GM19328 (cell line): Measurements from ENCODE around the gene NBEA.

Experiments
- ATAC-seq: cut with Tn5 transposase; IDR thresholded peaks from one replicate; pipeline ENCODE4 v1.9.1; 2021; ENCODE audit warnings: mild to moderate bottlenecking, moderate library complexity; ENCODE audit not compliant: unreplicated experiment

The NBEA gene

DNA sequence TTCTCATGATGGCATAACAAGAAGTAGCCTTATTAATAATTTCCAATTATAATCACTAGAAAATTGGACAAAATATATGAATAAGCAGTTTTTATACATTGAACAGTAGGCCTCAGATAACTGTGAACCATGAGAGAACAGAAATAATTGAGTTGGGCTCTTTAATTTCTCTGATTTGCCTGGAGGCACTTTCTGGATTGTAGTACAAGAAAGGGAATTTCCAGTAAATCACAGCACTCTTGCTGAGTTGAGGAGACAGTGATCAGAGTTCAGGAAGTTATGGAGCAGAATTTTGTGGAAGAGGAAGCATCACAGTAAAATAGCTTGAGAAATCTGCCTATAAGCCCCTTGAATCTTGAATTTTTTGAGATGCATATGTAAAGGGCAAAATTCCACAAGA lies 318.2 kb downstream of the NBEA start:
- no peak for ATAC-seq

- ATAC-seq = no peak
These were observed 324.3 kb downstream of the NBEA start for GRCh38 chr13:35266412-35266811.

DNA sequence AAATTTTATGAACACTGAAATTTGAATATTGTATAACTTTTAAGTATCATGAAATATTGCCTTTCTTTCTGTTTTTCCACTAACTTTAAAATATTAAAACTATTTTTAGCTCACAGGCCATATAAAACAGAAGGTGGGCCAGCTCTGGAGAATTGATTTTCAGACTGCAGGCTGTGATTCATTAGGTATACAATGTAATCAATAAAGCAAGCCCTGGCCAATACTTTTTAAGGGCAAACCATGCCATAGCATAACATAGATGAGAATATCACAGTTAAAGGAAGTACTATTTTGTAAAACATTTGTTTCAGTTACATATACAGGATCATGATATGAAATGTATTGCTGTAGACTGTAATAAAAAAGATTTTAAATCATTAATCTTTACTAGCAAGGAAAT lies 336.8 kb downstream of the NBEA start:
- no peak for ATAC-seq

- no peak for ATAC-seq
These were observed 337.4 kb downstream of the NBEA start for GRCh38 chr13:35279500-35279899.

- ATAC-seq = no peak
These were observed 341.8 kb downstream of the NBEA start for GRCh38 chr13:35283856-35284255.

GRCh38 chr13:35285677-35286076 lies 343.6 kb downstream of the NBEA start:
- no peak for ATAC-seq

GRCh38 chr13:35292329-35292728 lies 350.3 kb downstream of the NBEA start:
- no peak for ATAC-seq

DNA sequence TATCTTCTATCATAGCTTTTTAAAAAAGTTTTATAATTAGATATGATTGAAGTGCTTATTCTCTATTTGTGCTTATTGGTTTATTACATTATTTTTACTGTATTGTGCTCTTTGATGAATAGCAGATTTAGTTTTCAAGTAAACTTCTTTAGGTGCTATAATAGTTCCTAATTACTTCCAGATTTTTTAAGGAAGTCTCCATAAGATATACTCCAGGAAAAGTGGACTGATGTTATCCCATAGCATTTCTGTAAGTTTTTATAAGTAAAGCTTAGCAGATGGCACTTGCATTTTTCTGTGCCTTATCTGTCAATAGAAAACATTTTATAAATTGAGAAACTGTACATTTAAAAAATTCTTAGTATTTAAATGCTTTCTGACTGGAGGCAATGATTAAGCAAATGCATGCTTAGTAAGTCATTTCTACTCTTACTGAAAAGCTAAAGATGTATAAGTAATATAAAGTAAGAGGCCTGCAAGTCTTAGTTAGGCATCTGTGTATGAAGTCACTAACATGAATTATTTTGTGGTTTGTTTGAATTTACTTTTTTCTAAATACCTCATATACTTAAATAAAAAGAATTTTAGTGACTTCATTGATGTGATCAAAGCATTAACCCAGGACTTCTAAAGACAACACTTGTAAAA lies 351.6 kb downstream of the NBEA start:
- no peak for ATAC-seq

DNA sequence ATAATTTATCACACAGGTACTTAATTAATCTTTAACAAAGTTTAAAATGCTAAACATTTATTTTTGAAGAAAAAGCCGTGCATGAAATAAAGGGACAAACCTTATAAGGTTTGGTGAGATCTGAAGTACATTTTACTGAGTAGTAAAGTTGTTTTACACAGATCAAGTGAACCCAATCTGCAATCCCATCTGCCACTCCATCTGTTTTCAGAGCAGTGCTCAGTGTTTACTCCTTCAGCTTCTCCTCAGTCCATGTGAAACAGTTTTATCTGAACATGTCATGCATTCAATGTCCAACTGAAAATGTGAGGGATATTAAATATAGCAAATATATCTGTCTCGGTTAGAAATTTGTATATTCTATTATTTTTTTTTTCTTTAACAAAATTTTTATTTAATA lies 367.6 kb downstream of the NBEA start:
- no peak for ATAC-seq

GRCh38 chr13:35332134-35332533 lies 390.1 kb downstream of the NBEA start:
- ATAC-seq = no peak

DNA sequence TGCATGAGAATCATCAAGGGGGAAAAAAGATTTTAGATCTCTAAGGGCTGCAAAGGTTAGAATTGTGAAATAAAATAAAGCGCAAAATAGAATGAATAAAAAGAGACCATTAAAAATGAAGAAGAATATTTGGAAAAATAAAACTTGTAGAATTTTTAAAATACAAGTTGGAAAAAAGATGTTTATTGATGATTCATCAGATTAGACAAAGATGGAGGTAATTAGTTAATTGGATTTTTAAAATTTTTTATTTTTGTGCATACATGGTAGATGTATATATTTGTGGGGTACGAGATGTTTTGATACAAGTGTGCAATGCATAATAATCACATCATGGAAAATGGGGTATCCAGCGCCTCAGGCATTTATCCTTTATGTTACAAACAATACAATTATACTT lies 391.1 kb downstream of the NBEA start:
- ATAC-seq = no peak

DNA sequence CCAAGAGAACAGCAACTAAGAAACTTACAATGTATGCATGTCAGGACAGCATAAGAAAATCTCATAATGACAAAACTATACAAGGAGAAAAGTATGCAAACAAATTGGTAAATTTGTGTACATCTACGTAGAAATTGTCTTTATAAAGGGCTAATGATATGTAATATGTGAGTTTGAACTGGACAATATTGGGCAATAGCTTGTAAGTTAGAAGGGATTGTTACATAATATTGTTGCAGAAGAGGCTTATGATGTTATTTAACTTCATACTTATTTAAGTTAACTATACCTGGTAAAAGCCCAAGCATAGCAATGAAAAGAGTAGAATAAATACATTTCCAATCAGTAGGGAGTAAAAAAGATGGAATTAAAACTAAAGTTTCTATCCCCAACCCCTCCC lies 400.4 kb downstream of the NBEA start:
- ATAC-seq = no peak

- ATAC-seq = no peak
These were observed 401.3 kb downstream of the NBEA start for GRCh38 chr13:35343417-35343816.

- no peak for ATAC-seq
These were observed 403.9 kb downstream of the NBEA start for GRCh38 chr13:35345992-35346391.

- no peak for ATAC-seq
These were observed 404.4 kb downstream of the NBEA start for GRCh38 chr13:35346494-35346893.

DNA sequence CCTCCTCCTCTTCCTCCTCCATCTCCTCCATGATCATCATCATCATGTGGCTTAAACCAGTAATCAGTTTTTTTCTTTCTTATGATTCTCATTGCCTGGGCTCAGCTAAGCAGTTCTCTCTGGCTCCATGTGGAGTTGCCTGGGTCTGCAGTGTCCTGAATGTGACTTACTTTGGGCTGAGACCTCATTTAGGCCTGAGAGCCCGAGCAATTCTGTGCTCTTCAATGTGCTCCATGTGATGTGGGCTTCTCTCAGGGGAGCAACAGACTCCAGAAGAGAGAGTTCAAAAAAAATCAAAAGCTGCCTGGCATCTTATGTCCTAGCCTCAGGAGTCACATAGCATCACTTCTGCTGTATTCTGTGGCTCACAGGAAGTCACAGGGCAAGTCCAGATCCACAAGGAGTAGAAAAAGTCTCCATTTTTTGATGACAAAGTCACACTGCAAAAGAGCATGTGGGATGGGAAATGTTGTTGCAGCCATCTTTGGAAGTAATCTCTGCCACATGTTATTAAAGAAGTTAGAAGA lies 405.7 kb downstream of the NBEA start:
- no peak for ATAC-seq

GRCh38 chr13:35349052-35349451 lies 407.0 kb downstream of the NBEA start:
- ATAC-seq = no peak

- ATAC-seq = no peak
These were observed 407.7 kb downstream of the NBEA start for GRCh38 chr13:35349673-35350278.

- no peak for ATAC-seq
These were observed 412.2 kb downstream of the NBEA start for GRCh38 chr13:35354285-35354684.

GRCh38 chr13:35354882-35355281 lies 412.8 kb downstream of the NBEA start:
- ATAC-seq = no peak

DNA sequence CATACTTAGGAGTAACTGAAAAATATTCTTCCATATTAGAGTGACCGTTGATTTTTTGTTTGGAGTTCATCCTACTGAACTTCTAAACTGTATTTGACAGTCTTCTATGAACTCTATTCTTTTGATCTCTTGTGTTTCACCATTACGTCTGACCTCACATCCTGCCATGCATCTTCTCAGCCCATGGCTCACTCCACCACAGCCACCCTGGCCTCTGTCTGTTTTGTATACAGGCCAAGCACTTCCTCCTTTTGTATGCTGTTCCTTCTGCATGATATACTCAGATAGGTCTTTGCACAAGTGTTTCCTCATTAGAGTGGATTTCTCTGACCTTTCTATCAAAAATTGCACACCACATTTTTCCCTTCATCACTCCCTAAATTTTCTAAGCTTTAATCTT lies 414.5 kb downstream of the NBEA start:
- ATAC-seq = no peak

DNA sequence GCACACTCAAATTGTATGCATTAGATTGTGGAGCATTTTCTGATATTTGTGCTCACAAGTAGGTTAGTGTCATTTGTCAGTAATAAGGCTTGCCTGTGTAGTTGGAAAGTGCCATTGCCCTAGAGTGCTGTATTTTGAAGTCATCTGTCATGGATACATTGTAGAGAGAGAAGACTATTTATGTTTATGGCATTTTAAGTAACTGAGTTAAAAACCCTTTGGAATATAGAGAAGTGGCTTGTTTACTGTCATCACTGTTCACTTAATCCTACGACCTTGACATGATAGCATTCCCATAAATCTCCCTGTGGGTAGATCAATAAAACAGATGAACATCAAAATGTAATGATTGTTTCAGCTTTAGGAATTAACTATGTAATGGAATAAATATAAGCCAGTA lies 423.8 kb downstream of the NBEA start:
- no peak for ATAC-seq

DNA sequence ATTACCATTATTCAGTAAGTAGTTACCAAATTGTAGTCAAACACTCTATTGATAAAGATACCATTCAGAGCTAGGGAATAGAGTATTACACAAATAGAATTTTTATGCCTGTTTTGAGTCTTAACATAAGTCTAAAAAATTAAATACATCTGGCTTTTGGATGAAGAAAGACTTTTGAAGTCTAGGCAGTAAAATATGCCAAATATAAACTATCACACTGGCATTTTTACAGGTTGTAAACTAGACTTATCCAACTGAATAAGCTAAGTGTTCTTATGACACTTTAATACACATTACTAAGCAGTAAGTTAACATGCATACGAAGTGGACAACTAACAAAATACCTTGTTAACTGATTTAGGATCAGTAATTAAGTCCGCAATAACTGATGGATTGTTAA lies 425.5 kb downstream of the NBEA start:
- no peak for ATAC-seq
